Caco-2 (cell line): ENCODE data around the gene ATRIP. TPM values are rescaled to one million over a fixed set of nuclear protein-coding genes. Genes with fewer than 3 reads are reported as not detected.

Experiments
- BruUV-seq: library from RNA; stranded (reverse); fragments of 400-500 nt; replicated peaks from 2 replicates; lab custom pipeline; 2021; lab: Mats Ljungman, UMichigan
- CTCF ChIA-PET: fragments of 300-600 bp; sonication (Branson Sonifier 250); formaldehyde crosslinking; loops from one replicate; lab custom pipeline; 2022; ENCODE audit warnings: antibody characterized with exemption; lab: Charles Lee
- POLR2A ChIA-PET: fragments of 300-600 bp; sonication (Branson Sonifier 250); formaldehyde crosslinking; loops from one replicate; lab custom pipeline; 2022; ENCODE audit warnings: antibody characterized with exemption; lab: Charles Lee
- DNase-seq, 2 experiments: peaks; one replicate each; pipeline versions ENCODE4 v3.0.0 to v3.0.0-alpha.2; 2020 to 2022
- H3K27me3 ChIP-seq: replicated peaks from 2 replicates; pipeline ENCODE4 v1.6.0; 2011; ENCODE audit warnings: low read length; ENCODE audit not compliant: control insufficient read depth, insufficient read depth
- H3K36me3 ChIP-seq: 2 replicates; pipeline ENCODE4 v1.5.1; 2011; ENCODE audit warnings: low read length; ENCODE audit not compliant: control insufficient read depth, insufficient read depth
- H3K4me1 ChIP-seq: fragments of 250-450 bp; sonication (Bioruptor Pico); 2 replicates; pipeline ENCODE4 v1.5.1; 2020; ENCODE audit warnings: mild to moderate bottlenecking
- H3K4me3 ChIP-seq: 2 replicates; pipeline ENCODE4 v1.5.1; 2011; ENCODE audit warnings: low read depth, mild to moderate bottlenecking, control low read depth, low read length
- H3K9me3 ChIP-seq: fragments of 250-450 bp; sonication (Bioruptor Pico); 2 replicates; pipeline ENCODE4 v1.5.1; 2020; ENCODE audit warnings: mild to moderate bottlenecking, moderate library complexity
- H3K27ac Mint-ChIP-seq: one replicate; pipeline ENCODE4 v1.8.0; 2022; ENCODE audit warnings: mixed read lengths; ENCODE audit not compliant: unreplicated experiment
- H3K27me3 Mint-ChIP-seq: one replicate; pipeline ENCODE4 v1.8.0; 2022; ENCODE audit warnings: mixed read lengths; ENCODE audit not compliant: insufficient read depth, unreplicated experiment
- H3K36me3 Mint-ChIP-seq: one replicate; pipeline ENCODE4 v1.8.0; 2022; ENCODE audit warnings: mild to moderate bottlenecking, mixed read lengths; ENCODE audit not compliant: insufficient read depth, unreplicated experiment
- H3K4me1 Mint-ChIP-seq: one replicate; pipeline ENCODE4 v1.8.0; 2022; ENCODE audit warnings: low read depth, mixed read lengths; ENCODE audit not compliant: unreplicated experiment
- H3K4me3 Mint-ChIP-seq: one replicate; pipeline ENCODE4 v1.8.0; 2022; ENCODE audit warnings: mild to moderate bottlenecking, moderate library complexity, mixed read lengths; ENCODE audit not compliant: unreplicated experiment
- H3K9me3 Mint-ChIP-seq: one replicate; pipeline ENCODE4 v1.8.0; 2022; ENCODE audit warnings: mixed read lengths; ENCODE audit not compliant: unreplicated experiment
- intact Hi-C: fragments of 100-400 bp; cut with micrococcal nuclease; formaldehyde crosslinking; loops from one replicate; pipeline ENCODE4 v1.10.0; 2022; ENCODE audit not compliant: unreplicated experiment
- total RNA-seq: library from RNA; stranded (reverse); gene quantifications from 2 replicates; pipeline ENCODE4 v1.2.3, GENCODE V29; 2022
- TF ChIP-seq, protein P1 (sequence below), 2 experiments: fragments of 200-600 bp in 1 of 2; IDR thresholded peaks; 1 replicate in 1 of 2; 2 replicates in 1 of 2; pipeline versions ENCODE4 v1.5.1 to v1.8.0; 2011 to 2022; ENCODE audit warnings: antibody characterized with exemption in 1 of 2, control low read depth in 1 of 2, inconsistent platforms in 1 of 2, low read depth in 1 of 2, low read length in 1 of 2, mild to moderate bottlenecking in 1 of 2, moderate library complexity in 1 of 2; ENCODE audit not compliant: insufficient read depth in 1 of 2, severe bottlenecking in 1 of 2, unreplicated experiment in 1 of 2

Gene ATRIP
- total RNA-seq, 1 experiment from 2014 or later, result 15.9 TPM

DNA sequence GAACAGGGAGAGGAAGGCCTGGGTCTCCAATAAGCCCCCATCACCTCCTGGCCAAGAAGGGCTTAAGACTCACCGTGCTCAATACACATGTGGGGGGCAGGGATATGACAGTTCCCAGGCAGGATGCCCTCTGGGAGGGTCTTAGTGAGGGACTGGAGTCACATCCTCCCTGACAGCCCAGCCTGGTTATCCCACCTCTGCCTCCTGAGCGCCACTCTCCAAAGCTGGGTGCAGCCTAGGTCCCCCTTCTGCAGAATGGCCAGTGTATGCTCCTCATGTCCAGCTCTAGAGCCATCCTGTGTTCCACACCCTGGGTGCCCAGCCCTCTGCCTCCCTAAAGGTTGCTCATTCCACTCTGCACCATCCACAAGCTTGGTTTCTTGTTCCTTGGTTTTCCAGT lies 58.6 kb downstream of the ATRIP start:
- Histone ChIP-seq H3K36me3 (no peaks in the 10 kb centered on the region), H3K27me3 (no peaks in the 10 kb centered on the region), H3K4me1 (peaks cover 35% of the 10 kb centered on the region), H3K4me3 (no peak overlapping the region), H3K9me3 (no peaks in the 10 kb centered on the region)
- POLR2A ChIA-PET, result no interaction called here
- peak overlapping the region; percentile 74 for H3K4me3 Mint-ChIP-seq
- BruUV-seq, result no TSS peak
- CTCF ChIA-PET, result interaction anchor here (0.9 to 4.1 kb wide), 3 partner anchors 32 to 159 kb away, joined by 3 to 77 read pairs (median 14); no protein-coding TSS in a partner anchor
- no peaks in the 10 kb centered on the region for H3K27me3 Mint-ChIP-seq
- H3K36me3 Mint-ChIP-seq, result peaks cover 6% of the 10 kb centered on the region
- no peaks in the 10 kb centered on the region for H3K9me3 Mint-ChIP-seq
- peaks cover 23% of the 10 kb centered on the region for H3K4me1 Mint-ChIP-seq
- H3K27ac Mint-ChIP-seq, result no peak overlapping the region
- intact Hi-C loops, result no loop called here
- DNase-seq, result no peak
- TF ChIP-seq, protein P1, sequence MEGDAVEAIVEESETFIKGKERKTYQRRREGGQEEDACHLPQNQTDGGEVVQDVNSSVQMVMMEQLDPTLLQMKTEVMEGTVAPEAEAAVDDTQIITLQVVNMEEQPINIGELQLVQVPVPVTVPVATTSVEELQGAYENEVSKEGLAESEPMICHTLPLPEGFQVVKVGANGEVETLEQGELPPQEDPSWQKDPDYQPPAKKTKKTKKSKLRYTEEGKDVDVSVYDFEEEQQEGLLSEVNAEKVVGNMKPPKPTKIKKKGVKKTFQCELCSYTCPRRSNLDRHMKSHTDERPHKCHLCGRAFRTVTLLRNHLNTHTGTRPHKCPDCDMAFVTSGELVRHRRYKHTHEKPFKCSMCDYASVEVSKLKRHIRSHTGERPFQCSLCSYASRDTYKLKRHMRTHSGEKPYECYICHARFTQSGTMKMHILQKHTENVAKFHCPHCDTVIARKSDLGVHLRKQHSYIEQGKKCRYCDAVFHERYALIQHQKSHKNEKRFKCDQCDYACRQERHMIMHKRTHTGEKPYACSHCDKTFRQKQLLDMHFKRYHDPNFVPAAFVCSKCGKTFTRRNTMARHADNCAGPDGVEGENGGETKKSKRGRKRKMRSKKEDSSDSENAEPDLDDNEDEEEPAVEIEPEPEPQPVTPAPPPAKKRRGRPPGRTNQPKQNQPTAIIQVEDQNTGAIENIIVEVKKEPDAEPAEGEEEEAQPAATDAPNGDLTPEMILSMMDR (IDR thresholded peaks at IDR 0.05; ENCODE audit: insufficient read depth in 1 of 2, low read depth in 1 of 2, low read length in 1 of 2, severe bottlenecking in 1 of 2, unreplicated experiment in 1 of 2), result no peak

DNA sequence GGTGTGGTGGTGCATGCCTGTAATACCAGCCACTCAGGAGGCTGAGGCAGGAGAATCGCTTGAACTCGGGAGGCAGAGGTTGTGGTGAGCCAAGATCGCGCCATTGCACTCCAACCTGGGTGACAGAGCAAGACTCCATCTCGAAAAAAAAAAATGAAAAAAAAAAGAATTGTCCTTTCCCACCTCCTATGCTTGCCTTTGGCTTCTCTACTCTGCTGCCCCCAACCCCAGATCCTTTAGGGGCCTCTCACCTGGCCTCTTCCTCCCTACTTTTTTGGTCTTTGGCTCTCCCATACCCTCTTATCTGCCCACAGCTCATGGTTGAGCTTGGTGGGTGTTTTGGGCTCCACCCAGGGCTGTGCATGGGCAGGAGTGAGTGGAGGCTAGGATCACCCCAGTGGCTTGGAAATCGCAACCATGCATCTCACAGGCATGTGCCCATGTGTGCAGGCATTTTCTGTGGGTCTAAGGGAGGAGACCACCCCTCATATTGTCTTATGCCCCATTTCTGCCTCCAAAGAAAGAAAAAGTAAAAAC lies 59.5 kb downstream of the ATRIP start:
- intact Hi-C loops, result no loop called here
- H3K27me3 Mint-ChIP-seq, result no peaks in the 10 kb centered on the region
- Histone ChIP-seq H3K4me3 (no peak overlapping the region), H3K4me1 (peaks cover 35% of the 10 kb centered on the region), H3K9me3 (no peaks in the 10 kb centered on the region), H3K27me3 (no peaks in the 10 kb centered on the region), H3K36me3 (no peaks in the 10 kb centered on the region)
- no peak for DNase-seq
- peaks cover 23% of the 10 kb centered on the region for H3K4me1 Mint-ChIP-seq
- no peak overlapping the region for H3K4me3 Mint-ChIP-seq
- TF ChIP-seq, protein P1 (IDR thresholded peaks at IDR 0.05; ENCODE audit: insufficient read depth in 1 of 2, low read depth in 1 of 2, low read length in 1 of 2, severe bottlenecking in 1 of 2, unreplicated experiment in 1 of 2), result no peak
- peak overlapping the region; percentile 24 for H3K27ac Mint-ChIP-seq
- H3K36me3 Mint-ChIP-seq, result peaks cover 6% of the 10 kb centered on the region
- no TSS peak for BruUV-seq
- no peaks in the 10 kb centered on the region for H3K9me3 Mint-ChIP-seq
- ChIA-PET CTCF (interaction anchor here (4.1 kb wide), 1 partner anchor 33 kb away, joined by 77 read pairs; no protein-coding TSS in a partner anchor), POLR2A (no interaction called here)

DNA sequence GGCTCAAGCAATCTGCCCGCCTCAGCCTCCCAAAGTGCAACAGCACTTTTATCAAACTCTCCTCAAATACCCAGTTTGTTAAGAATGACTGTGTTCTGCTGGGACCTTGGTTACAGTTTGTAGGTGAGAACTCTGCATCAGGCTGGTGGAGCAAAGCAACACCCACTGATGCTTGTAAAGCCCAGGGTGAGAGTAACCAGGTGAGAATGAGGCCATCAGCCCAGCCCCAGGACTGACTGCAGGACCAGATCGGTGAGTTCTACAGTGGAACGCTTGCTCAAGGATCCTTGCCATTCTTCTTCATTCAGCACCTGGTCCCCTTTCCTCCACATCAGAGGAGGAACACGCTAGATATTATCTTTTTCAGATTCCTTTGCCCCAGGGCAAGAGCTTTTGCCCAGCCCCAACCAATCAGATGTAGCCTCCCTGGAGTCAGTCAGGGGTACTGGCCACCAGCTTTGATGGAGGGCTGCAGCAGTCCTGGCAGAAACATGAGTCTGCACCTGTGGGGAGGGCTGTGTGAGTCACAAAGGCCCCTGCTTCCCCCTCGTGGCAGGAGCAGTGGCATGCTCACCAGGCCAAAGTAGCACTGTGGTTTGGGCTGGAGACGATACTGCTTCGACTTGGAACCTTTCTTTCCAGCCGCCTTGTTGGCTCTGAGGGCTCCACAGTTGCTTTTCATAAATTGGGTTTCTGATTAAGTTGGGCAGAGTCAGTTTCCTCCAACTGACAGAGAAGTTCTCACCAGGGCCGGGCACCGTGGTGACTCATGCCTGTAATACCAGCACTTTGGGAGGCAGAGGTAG lies 60.9 kb downstream of the ATRIP start:
- H3K9me3 ChIP-seq, result no peaks in the 10 kb centered on the region
- peak overlapping the region; percentile 67 for H3K27ac Mint-ChIP-seq
- peaks cover 6% of the 10 kb centered on the region for H3K36me3 Mint-ChIP-seq
- H3K9me3 Mint-ChIP-seq, result no peaks in the 10 kb centered on the region
- no peak overlapping the region for H3K4me3 ChIP-seq
- CTCF ChIA-PET, result interaction anchor here (0.6 to 4.1 kb wide), 9 partner anchors 34 to 107 kb away, joined by 3 to 77 read pairs (median 6); partner anchors contain the start of genes CCDC51 and TMA7
- BruUV-seq, result no TSS peak
- H3K27me3 Mint-ChIP-seq, result no peaks in the 10 kb centered on the region
- H3K36me3 ChIP-seq, result no peaks in the 10 kb centered on the region
- peaks cover 35% of the 10 kb centered on the region for H3K4me1 ChIP-seq
- peaks cover 14% of the 10 kb centered on the region for H3K4me1 Mint-ChIP-seq
- peak; percentile 90 to 93 for DNase-seq
- intact Hi-C loops, result loop anchor here (1.0 kb wide), 3 partner anchors 34 to 51 kb away; no protein-coding TSS in a partner anchor
- H3K4me3 Mint-ChIP-seq, result peak overlapping the region; percentile 7
- POLR2A ChIA-PET, result interaction anchor here (0.6 to 1.1 kb wide), 4 partner anchors 34 to 413 kb away, joined by 4 to 16 read pairs (median 6); partner anchors contain the start of genes ATRIP, CCDC51 and TMA7
- no peaks in the 10 kb centered on the region for H3K27me3 ChIP-seq
- TF ChIP-seq, protein P1 (IDR thresholded peaks at IDR 0.05; ENCODE audit: insufficient read depth in 1 of 2, low read depth in 1 of 2, low read length in 1 of 2, severe bottlenecking in 1 of 2, unreplicated experiment in 1 of 2), result peak; percentile 81 to 91
